Tibial artery (tissue), 4 donors: ENCODE results near the gene CELF4.

Experiments
- DNase-seq, 2 donors: peaks; one replicate each; pipeline ENCODE4 v3.0.0-alpha.2; 2019
- H3K27ac ChIP-seq, 2 donors: fragments of 200-600 bp; sonication (generic) in 1 of 2; 1 replicate in 1 of 2; 2 replicates in 1 of 2; pipeline ENCODE4 v1.5.1; 2018 to 2019; ENCODE audit warnings: mild to moderate bottlenecking in 1 of 2
- H3K27me3 ChIP-seq, 2 donors: fragments of 200-600 bp; sonication (generic) in 1 of 2; one replicate each; pipeline versions ENCODE4 v1.5.1 to v1.6.0; 2016 to 2019
- H3K36me3 ChIP-seq, 3 donors: fragments of 200-600 bp; sonication (generic) in 2 of 3; one replicate each; pipeline ENCODE4 v1.5.1; 2016 to 2019; ENCODE audit warnings: mild to moderate bottlenecking in 2 of 3
- H3K4me1 ChIP-seq, 4 donors: fragments of 200-600 bp; sonication (generic) in 2 of 4; 1 replicate in 3 of 4; 2 replicates in 1 of 4; pipeline ENCODE4 v1.5.1; 2016 to 2019
- H3K4me3 ChIP-seq, 2 donors: fragments of 200-600 bp; sonication (generic) in 1 of 2; 1 replicate in 1 of 2; 2 replicates in 1 of 2; pipeline ENCODE4 v1.5.1; 2018 to 2019; ENCODE audit warnings: mild to moderate bottlenecking in 2 of 2
- H3K9me3 ChIP-seq, 3 donors: fragments of 200-600 bp; sonication (generic) in 1 of 3; one replicate each; pipeline ENCODE4 v1.5.1; 2016 to 2019
- intact Hi-C: fragments of 100-400 bp; cut with DNase I; formaldehyde crosslinking; loops from one replicate; pipeline ENCODE4 v1.15.0; 2023; ENCODE audit warnings: low total_unique reads
- TF ChIP-seq, protein P1 (sequence below), 2 experiments: fragments of 200-600 bp in 1 of 2; fragments of 450-650 bp in 1 of 2; IDR thresholded peaks; one replicate each; pipeline ENCODE4 v1.5.1; 2017 to 2019; ENCODE audit warnings: antibody characterized with exemption in 2 of 2, mild to moderate bottlenecking in 1 of 2, moderate library complexity in 1 of 2

Gene CELF4

DNA sequence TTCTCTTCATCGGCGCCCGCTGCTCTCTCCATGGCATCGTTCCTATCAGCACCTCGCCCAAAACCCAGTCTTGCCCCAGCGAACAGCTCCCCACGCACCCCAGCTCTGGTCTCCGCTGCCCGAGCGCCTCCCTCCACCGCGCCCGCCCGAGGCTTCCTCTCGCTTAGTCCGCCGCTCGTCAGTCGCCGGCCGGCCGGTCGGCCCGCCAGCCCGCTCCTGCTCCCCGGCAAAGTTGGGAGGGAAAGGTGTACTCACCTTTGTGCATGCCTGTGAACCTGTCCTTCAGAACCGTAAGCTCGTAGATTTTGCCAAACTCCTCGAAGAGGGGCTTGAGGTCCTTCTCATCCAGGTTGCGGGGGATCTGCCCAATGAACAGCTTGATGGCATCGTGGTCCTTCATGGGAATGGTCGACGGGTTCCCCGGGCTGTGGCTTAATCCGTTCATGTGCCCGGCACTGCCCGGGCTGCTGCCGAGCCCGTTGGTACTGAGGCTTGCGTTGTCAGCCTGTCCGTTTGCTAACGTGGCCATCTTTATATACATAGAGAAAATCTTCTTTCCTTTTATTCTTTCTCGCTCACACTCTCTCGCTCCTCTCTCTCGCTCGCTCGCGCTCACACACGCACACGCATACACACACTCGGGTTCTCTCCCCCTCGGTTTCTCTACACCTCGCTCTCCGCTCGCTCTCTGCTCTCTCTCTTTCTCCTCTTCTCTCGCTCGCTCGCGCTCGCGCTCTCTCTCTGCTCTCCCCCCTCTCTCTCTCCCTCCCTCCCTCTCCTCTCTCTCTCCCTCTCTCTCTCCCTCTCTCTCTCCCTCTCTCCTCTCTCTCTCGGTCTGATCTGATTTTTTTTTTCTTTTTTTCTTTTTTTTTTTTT is at the start of gene CELF4:
CELF4 (minus strand) TSS at position 698 of the 876 bp plus-strand sequence.
- Histone ChIP-seq H3K36me3 (no peaks in the 10 kb centered on the region), H3K9me3 (no peaks in the 10 kb centered on the region), H3K4me1 (peaks cover 0 to 28% (median 21%) of the 10 kb centered on the region in 4 donors), H3K27me3 (peaks cover 0 to 78% of the 10 kb centered on the region in 2 donors), H3K4me3 (peak within 1 kb of the TSS; percentile 51 to 68), H3K27ac (no peak within 1 kb of the TSS)
- no peak for DNase-seq
- intact Hi-C loops, result no loop called here
- TF ChIP-seq, protein P1, sequence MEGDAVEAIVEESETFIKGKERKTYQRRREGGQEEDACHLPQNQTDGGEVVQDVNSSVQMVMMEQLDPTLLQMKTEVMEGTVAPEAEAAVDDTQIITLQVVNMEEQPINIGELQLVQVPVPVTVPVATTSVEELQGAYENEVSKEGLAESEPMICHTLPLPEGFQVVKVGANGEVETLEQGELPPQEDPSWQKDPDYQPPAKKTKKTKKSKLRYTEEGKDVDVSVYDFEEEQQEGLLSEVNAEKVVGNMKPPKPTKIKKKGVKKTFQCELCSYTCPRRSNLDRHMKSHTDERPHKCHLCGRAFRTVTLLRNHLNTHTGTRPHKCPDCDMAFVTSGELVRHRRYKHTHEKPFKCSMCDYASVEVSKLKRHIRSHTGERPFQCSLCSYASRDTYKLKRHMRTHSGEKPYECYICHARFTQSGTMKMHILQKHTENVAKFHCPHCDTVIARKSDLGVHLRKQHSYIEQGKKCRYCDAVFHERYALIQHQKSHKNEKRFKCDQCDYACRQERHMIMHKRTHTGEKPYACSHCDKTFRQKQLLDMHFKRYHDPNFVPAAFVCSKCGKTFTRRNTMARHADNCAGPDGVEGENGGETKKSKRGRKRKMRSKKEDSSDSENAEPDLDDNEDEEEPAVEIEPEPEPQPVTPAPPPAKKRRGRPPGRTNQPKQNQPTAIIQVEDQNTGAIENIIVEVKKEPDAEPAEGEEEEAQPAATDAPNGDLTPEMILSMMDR (IDR thresholded peaks at IDR 0.05), result no peak

DNA sequence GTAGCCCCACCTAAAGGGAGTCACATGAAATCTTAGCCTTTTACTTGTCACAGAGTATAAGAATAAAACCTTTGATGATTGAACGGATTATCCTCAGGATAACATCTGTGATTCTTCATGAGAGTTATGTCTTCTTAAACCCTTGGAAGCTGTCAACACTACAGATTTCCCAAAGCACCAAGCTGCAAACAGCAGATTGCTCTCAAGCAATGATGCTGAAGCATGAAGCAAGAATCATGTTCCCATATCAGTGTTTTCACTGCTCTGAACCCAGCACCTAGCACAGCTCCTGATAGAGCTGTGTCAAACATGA is 47.6 kb upstream of the CELF4 start:
- TF ChIP-seq, protein P1 (IDR thresholded peaks at IDR 0.05), result no peak
- DNase-seq, result no peak
- H3K36me3 ChIP-seq, result no peaks in the 10 kb centered on the region
- H3K27me3 ChIP-seq, result peaks cover 0 to 3% of the 10 kb centered on the region in 2 donors
- intact Hi-C loops, result no loop called here
- no peak overlapping the region for H3K4me3 ChIP-seq
- H3K4me1 ChIP-seq, result no peaks in the 10 kb centered on the region
- H3K9me3 ChIP-seq, result no peaks in the 10 kb centered on the region
- no peak overlapping the region for H3K27ac ChIP-seq

- Histone ChIP-seq H3K9me3 (no peaks in the 10 kb centered on the region), H3K36me3 (no peaks in the 10 kb centered on the region), H3K4me1 (no peaks in the 10 kb centered on the region), H3K27ac (no peak overlapping the region), H3K4me3 (no peak overlapping the region), H3K27me3 (peaks cover 0 to 3% of the 10 kb centered on the region in 2 donors)
- DNase-seq, result no peak
- intact Hi-C loops, result no loop called here
- TF ChIP-seq, protein P1 (IDR thresholded peaks at IDR 0.05), result no peak
Observed at GRCh38 chr18:37612524-37613252, 47.1 kb upstream of the CELF4 start.

DNA sequence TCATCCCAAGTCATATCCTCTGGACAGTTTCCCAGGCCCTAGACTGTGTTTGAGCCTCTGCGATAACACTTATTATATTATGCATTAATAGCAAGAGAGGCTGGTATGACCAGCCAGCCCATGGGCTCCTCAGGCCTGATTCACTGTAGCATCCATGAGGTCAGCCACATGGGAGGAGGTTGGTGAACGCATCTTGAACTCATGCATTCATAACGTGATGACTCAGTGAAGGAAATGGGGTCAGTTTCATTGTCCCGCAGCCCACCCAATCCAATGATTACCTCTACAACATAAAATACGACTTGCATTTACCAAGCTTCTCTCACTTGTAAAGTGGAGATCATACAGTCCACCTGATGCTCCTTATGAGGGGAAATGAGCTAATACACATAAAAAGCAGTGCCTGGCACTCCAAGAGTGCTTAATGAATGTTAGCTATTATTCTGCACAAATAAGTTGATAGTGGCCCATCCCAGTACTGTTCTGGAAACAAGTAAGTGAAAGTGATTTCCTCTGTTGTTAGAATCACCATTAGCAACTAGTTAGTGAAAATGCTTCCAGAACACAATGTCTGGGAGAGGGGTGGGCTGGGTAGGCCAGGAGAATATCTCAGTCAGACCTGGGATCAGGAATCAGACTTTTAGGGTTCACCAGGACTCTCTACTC is 46.1 kb upstream of the CELF4 start:
- H3K4me3 ChIP-seq, result no peak overlapping the region
- peaks cover 0 to 3% of the 10 kb centered on the region in 2 donors for H3K27me3 ChIP-seq
- H3K36me3 ChIP-seq, result no peaks in the 10 kb centered on the region
- no peak overlapping the region for H3K27ac ChIP-seq
- intact Hi-C loops, result no loop called here
- H3K9me3 ChIP-seq, result no peaks in the 10 kb centered on the region
- DNase-seq, result no peak
- TF ChIP-seq, protein P1 (IDR thresholded peaks at IDR 0.05), result no peak
- H3K4me1 ChIP-seq, result no peaks in the 10 kb centered on the region

- intact Hi-C loops, result no loop called here
- no peak for DNase-seq
Observed at GRCh38 chr18:37608876-37609275, 43.3 kb upstream of the CELF4 start.

More at GRCh38 chr18:37608876-37609275, 43.3 kb upstream of the CELF4 start:
- no peaks in the 10 kb centered on the region for H3K36me3 ChIP-seq
- no peak overlapping the region for H3K27ac ChIP-seq
- peaks cover 0 to 3% of the 10 kb centered on the region in 2 donors for H3K27me3 ChIP-seq
- no peak overlapping the region for H3K4me3 ChIP-seq
- H3K4me1 ChIP-seq, result no peaks in the 10 kb centered on the region
- TF ChIP-seq, protein P1 (IDR thresholded peaks at IDR 0.05), result no peak
- no peaks in the 10 kb centered on the region for H3K9me3 ChIP-seq
